ENCODE results near the gene ARHGAP29.

ARHGAP29 gene

DNA sequence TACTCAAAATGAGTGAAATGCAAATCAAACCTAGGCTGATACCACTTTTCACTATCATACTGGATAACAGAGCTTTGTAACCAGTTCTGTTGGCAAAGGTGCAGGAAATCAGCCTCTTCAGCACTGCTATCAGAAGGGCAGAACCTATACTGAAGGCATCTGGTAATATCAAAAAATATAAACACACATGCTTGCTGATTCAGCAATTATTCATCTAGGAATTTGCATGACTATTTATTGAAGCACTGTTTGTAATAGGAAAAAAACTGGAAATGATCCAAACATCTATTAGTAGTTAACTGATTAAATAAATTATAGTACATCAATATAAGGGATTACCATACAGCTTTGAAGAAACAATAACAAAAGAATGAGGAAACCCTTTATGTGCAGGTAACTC lies 21.4 kb downstream of the ARHGAP29 start:
- no peaks in the 10 kb centered on the region for H3K9me3 ChIP-seq (ENCODE audit: control insufficient read depth, low read length)

DNA sequence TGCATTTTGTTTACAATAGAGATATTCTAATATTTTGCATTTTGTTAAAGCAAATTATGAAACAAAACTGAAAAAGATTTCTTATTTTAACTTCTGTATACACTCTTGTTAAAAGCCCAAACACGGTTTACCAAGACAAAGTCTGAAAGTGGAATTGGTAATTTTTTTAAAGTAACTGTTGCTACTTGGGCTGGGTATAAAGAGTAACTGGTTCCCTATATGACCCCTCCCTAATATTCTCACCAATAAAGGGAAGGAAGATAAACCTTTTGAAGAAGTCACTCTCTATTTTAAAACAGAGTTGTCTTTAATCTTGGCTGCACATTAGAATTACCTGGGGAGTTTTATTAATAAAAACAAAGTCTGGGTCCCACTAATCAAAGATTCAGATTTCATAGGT lies 27.4 kb downstream of the ARHGAP29 start:
- H3K4me1 ChIP-seq (ENCODE audit: control insufficient read depth, insufficient read depth, low read depth, low read length) = peaks cover 3% of the 10 kb centered on the region
- H3K14ac ChIP-seq (ENCODE audit: low read length in 2 of 2) = no peak overlapping the region
- no peaks in the 10 kb centered on the region for H3K79me1 ChIP-seq (replicated peaks; ENCODE audit: low read length, poor library complexity, severe bottlenecking)
- no CpG with 5 or more reads among the region's 1 CpG for WGBS
- H2BK120ac ChIP-seq (ENCODE audit: low read depth, low read length) = no peak overlapping the region
- H3K36me3 ChIP-seq (ENCODE audit: control insufficient read depth in 1 of 2, insufficient read depth in 2 of 2, low read depth in 1 of 2, low read length in 2 of 2) = peaks cover 17 to 34% of the 10 kb centered on the region in 2 experiments
- no peak overlapping the region for H3K9ac ChIP-seq (ENCODE audit: low read length)
- no peak overlapping the region for H3K4me2 ChIP-seq (ENCODE audit: low read length, poor library complexity, severe bottlenecking)
- H2AK5ac ChIP-seq (ENCODE audit: low read length, severe bottlenecking) = no peak overlapping the region
- peaks cover 7% of the 10 kb centered on the region for H3K9me3 ChIP-seq (ENCODE audit: control insufficient read depth, low read length)
- no peak for DNase-seq
- no peak overlapping the region for H4K91ac ChIP-seq (ENCODE audit: low read length)
- H3K4ac ChIP-seq (ENCODE audit: low read depth in 1 of 2, low read length in 2 of 2) = no peak overlapping the region
- no peak overlapping the region for H2AFZ ChIP-seq (ENCODE audit: low read depth, low read length)
- H2BK5ac ChIP-seq (ENCODE audit: low read depth, low read length, poor library complexity, severe bottlenecking) = no peak overlapping the region
- no peak overlapping the region for H2BK15ac ChIP-seq (ENCODE audit: low read depth, poor library complexity, severe bottlenecking)
- H3K4me3 ChIP-seq (ENCODE audit: insufficient read depth in 1 of 2, low read depth in 1 of 2, low read length in 2 of 2) = peak overlapping the region in 1 of 2 experiments; percentile 6
- no peak overlapping the region for H3K27ac ChIP-seq (ENCODE audit: low read length, poor library complexity, severe bottlenecking)
- H2BK12ac ChIP-seq (ENCODE audit: low read length in 2 of 2) = no peak overlapping the region
- H3K27me3 ChIP-seq (ENCODE audit: control insufficient read depth in 1 of 2, insufficient read depth in 1 of 2, low read length in 2 of 2) = no peaks in the 10 kb centered on the region
- no peak overlapping the region for H3K23ac ChIP-seq (ENCODE audit: low read length in 2 of 2)
- H4K8ac ChIP-seq (ENCODE audit: low read length) = no peak overlapping the region
- H3K18ac ChIP-seq (ENCODE audit: low read depth in 1 of 2, low read length in 2 of 2) = no peak overlapping the region

More for the DNA sequence above, 21.4 kb downstream of the ARHGAP29 start:
- no peak overlapping the region for H2AFZ ChIP-seq (ENCODE audit: low read depth, low read length)
- H4K8ac ChIP-seq (ENCODE audit: low read length) = no peak overlapping the region
- no peak overlapping the region for H3K4me2 ChIP-seq (ENCODE audit: low read length, poor library complexity, severe bottlenecking)
- H2BK120ac ChIP-seq (ENCODE audit: low read depth, low read length) = no peak overlapping the region
- no peak overlapping the region for H2BK12ac ChIP-seq (ENCODE audit: low read length in 2 of 2)
- H3K4ac ChIP-seq (ENCODE audit: low read depth in 1 of 2, low read length in 2 of 2) = no peak overlapping the region
- no peaks in the 10 kb centered on the region for H3K27me3 ChIP-seq (ENCODE audit: control insufficient read depth in 1 of 2, insufficient read depth in 1 of 2, low read length in 2 of 2)
- no peak overlapping the region for H3K4me3 ChIP-seq (ENCODE audit: insufficient read depth in 1 of 2, low read depth in 1 of 2, low read length in 2 of 2)
- H3K4me1 ChIP-seq (ENCODE audit: control insufficient read depth, insufficient read depth, low read depth, low read length) = no peaks in the 10 kb centered on the region
- H4K91ac ChIP-seq (ENCODE audit: low read length) = no peak overlapping the region
- no peak overlapping the region for H3K23ac ChIP-seq (ENCODE audit: low read length in 2 of 2)
- H3K36me3 ChIP-seq (ENCODE audit: control insufficient read depth in 1 of 2, insufficient read depth in 2 of 2, low read depth in 1 of 2, low read length in 2 of 2) = peaks cover 5 to 38% of the 10 kb centered on the region in 2 experiments
- no peak overlapping the region for H2AK5ac ChIP-seq (ENCODE audit: low read length, severe bottlenecking)
- no peak overlapping the region for H3K27ac ChIP-seq (ENCODE audit: low read length, poor library complexity, severe bottlenecking)
- H3K18ac ChIP-seq (ENCODE audit: low read depth in 1 of 2, low read length in 2 of 2) = no peak overlapping the region
- H3K14ac ChIP-seq (ENCODE audit: low read length in 2 of 2) = no peak overlapping the region
- no peak overlapping the region for H2BK15ac ChIP-seq (ENCODE audit: low read depth, poor library complexity, severe bottlenecking)
- no peak overlapping the region for H2BK5ac ChIP-seq (ENCODE audit: low read depth, low read length, poor library complexity, severe bottlenecking)
- no peaks in the 10 kb centered on the region for H3K79me1 ChIP-seq (replicated peaks; ENCODE audit: low read length, poor library complexity, severe bottlenecking)
- DNase-seq = no peak
- no peak overlapping the region for H3K9ac ChIP-seq (ENCODE audit: low read length)

DNA sequence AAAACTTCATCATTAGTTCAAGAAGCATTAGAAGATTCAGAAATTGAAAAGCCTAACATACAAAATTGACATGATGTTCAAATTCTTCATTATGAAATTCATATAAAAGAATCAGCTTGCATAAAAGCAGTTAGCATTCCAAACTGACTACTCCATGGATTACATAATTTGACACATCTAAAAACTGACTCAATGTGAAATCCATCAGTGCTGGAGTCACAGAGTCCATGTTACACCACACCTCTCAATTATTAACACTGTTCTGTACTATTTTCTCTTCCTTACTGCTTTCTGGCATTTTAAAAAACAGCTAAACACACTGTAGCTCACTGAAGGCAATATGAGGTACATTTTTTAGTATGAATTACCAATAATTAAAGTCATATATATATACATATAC lies 28.0 kb downstream of the ARHGAP29 start:
- Histone ChIP-seq H4K8ac (ENCODE audit: low read length) (no peak overlapping the region), H3K23ac (ENCODE audit: low read length in 2 of 2) (no peak overlapping the region), H3K18ac (ENCODE audit: low read depth in 1 of 2, low read length in 2 of 2) (no peak overlapping the region), H2BK12ac (ENCODE audit: low read length in 2 of 2) (no peak overlapping the region), H3K4me2 (ENCODE audit: low read length, poor library complexity, severe bottlenecking) (no peak overlapping the region), H3K14ac (ENCODE audit: low read length in 2 of 2) (no peak overlapping the region), H3K4ac (ENCODE audit: low read depth in 1 of 2, low read length in 2 of 2) (no peak overlapping the region), H3K4me1 (ENCODE audit: control insufficient read depth, insufficient read depth, low read depth, low read length) (peaks cover 3% of the 10 kb centered on the region), H3K36me3 (ENCODE audit: control insufficient read depth in 1 of 2, insufficient read depth in 2 of 2, low read depth in 1 of 2, low read length in 2 of 2) (peaks cover 17 to 40% of the 10 kb centered on the region in 2 experiments), H3K27me3 (ENCODE audit: control insufficient read depth in 1 of 2, insufficient read depth in 1 of 2, low read length in 2 of 2) (no peaks in the 10 kb centered on the region), H3K9me3 (ENCODE audit: control insufficient read depth, low read length) (peaks cover 7% of the 10 kb centered on the region), H3K79me1 (replicated peaks; ENCODE audit: low read length, poor library complexity, severe bottlenecking) (no peaks in the 10 kb centered on the region), H2BK15ac (ENCODE audit: low read depth, poor library complexity, severe bottlenecking) (no peak overlapping the region), H2BK5ac (ENCODE audit: low read depth, low read length, poor library complexity, severe bottlenecking) (no peak overlapping the region), H3K9ac (ENCODE audit: low read length) (no peak overlapping the region), H2AK5ac (ENCODE audit: low read length, severe bottlenecking) (no peak overlapping the region), H2BK120ac (ENCODE audit: low read depth, low read length) (no peak overlapping the region), H4K91ac (ENCODE audit: low read length) (no peak overlapping the region), H3K4me3 (ENCODE audit: insufficient read depth in 1 of 2, low read depth in 1 of 2, low read length in 2 of 2) (no peak overlapping the region), H2AFZ (ENCODE audit: low read depth, low read length) (no peak overlapping the region), H3K27ac (ENCODE audit: low read length, poor library complexity, severe bottlenecking) (no peak overlapping the region)
- no peak for DNase-seq

DNA sequence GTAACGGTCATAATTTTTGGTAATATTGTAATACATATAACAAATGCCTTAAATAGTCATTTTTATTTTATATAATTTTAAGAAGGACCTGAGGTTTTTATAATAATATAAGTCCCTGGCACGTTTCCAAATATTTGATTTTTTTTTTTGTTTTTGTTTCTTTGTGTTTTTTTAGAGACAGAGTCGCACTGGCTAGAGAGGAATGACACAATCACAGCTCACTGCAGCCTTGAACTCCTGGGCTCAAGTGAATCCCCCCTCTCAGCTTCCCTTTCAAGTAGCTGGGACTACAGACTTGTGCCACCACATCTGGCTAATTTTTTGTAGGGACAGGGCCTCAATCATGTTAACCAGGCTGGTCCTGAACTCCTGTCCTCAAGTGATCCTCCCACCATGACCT lies 29.7 kb downstream of the ARHGAP29 start:
- H3K4me3 ChIP-seq (ENCODE audit: insufficient read depth in 1 of 2, low read depth in 1 of 2, low read length in 2 of 2) = no peak overlapping the region
- no peak overlapping the region for H3K4me2 ChIP-seq (ENCODE audit: low read length, poor library complexity, severe bottlenecking)
- no peak overlapping the region for H3K9ac ChIP-seq (ENCODE audit: low read length)
- no peak overlapping the region for H2BK120ac ChIP-seq (ENCODE audit: low read depth, low read length)
- no peak overlapping the region for H3K4ac ChIP-seq (ENCODE audit: low read depth in 1 of 2, low read length in 2 of 2)
- H2AFZ ChIP-seq (ENCODE audit: low read depth, low read length) = no peak overlapping the region
- no peaks in the 10 kb centered on the region for H3K27me3 ChIP-seq (ENCODE audit: control insufficient read depth in 1 of 2, insufficient read depth in 1 of 2, low read length in 2 of 2)
- WGBS = 83% methylated on average over 2 of the region's 3 CpGs
- no peak overlapping the region for H2AK5ac ChIP-seq (ENCODE audit: low read length, severe bottlenecking)
- no peak overlapping the region for H2BK5ac ChIP-seq (ENCODE audit: low read depth, low read length, poor library complexity, severe bottlenecking)
- no peak overlapping the region for H3K14ac ChIP-seq (ENCODE audit: low read length in 2 of 2)
- no peak overlapping the region for H2BK12ac ChIP-seq (ENCODE audit: low read length in 2 of 2)
- DNase-seq = no peak
- H3K4me1 ChIP-seq (ENCODE audit: control insufficient read depth, insufficient read depth, low read depth, low read length) = peaks cover 3% of the 10 kb centered on the region
- H3K27ac ChIP-seq (ENCODE audit: low read length, poor library complexity, severe bottlenecking) = peak overlapping the region; percentile 26
- peaks cover 20 to 57% of the 10 kb centered on the region in 2 experiments for H3K36me3 ChIP-seq (ENCODE audit: control insufficient read depth in 1 of 2, insufficient read depth in 2 of 2, low read depth in 1 of 2, low read length in 2 of 2)
- peaks cover 7% of the 10 kb centered on the region for H3K9me3 ChIP-seq (ENCODE audit: control insufficient read depth, low read length)
- no peak overlapping the region for H4K8ac ChIP-seq (ENCODE audit: low read length)
- no peaks in the 10 kb centered on the region for H3K79me1 ChIP-seq (replicated peaks; ENCODE audit: low read length, poor library complexity, severe bottlenecking)
- H2BK15ac ChIP-seq (ENCODE audit: low read depth, poor library complexity, severe bottlenecking) = no peak overlapping the region
- H3K18ac ChIP-seq (ENCODE audit: low read depth in 1 of 2, low read length in 2 of 2) = no peak overlapping the region
- no peak overlapping the region for H3K23ac ChIP-seq (ENCODE audit: low read length in 2 of 2)
- no peak overlapping the region for H4K91ac ChIP-seq (ENCODE audit: low read length)
